ENCODE data around the gene PSEN2. TPM values are rescaled to one million over a fixed set of nuclear protein-coding genes. Genes with fewer than 3 reads are reported as not detected.
A peak's percentile ranks its signal among the peaks of the same experiment; 100 is the strongest.

Gene PSEN2
- total RNA-seq, 1 donor from 2014 or later, result 82.4 TPM

GRCh38 chr1:226865590-226865989 lies 4.8 kb upstream of the PSEN2 start:
- no peak for DNase-seq

DNA sequence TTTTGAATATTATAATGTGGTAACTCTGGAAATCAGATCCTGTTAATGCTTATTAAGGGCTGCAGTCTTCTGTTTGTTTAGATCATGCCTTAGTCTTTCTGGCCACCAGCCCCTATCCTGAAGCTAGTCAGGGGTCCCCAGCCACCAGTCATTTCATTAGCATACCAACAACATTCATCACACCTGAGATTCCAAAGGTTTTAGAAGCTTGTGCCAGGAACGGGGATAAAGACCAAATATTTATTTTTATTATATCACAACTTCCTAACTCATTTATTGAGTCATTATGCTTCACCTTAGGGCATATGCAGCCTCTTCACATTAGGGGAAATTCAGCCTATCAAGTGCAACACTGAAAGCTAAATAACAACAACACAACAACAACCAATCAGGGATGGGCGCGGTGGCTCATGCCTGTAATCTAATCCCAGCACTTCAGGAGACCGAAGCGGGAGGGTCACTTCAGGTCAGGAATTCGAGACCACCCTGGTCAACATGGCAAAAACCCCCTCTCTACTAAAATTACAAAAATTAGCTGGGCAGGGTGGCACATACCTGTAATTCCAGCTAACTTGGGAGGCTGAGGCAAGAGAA lies 2.9 kb upstream of the PSEN2 start:
- no peak for DNase-seq

- no peak for DNase-seq
These were observed 1.7 kb upstream of the PSEN2 start for GRCh38 chr1:226868726-226869125.

DNA sequence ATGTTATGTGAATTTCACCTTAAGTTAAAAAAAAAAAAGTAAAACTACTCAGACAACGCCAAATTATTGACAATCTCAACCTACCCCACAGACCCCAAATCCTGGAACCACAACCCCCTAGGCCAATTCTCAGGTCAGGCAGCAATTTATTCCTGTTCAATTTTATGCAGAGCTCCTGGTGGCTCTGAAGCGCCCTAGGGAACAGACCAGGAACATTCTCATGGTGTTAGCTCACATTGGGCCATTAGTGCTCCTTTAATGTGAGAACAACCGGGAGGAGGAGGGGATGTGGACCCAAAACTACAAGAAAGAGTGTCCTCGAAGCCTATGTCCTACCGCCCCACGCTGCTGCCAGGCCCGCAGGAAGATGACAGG lies 403 bp upstream of the PSEN2 start:
- no peak for DNase-seq

DNA sequence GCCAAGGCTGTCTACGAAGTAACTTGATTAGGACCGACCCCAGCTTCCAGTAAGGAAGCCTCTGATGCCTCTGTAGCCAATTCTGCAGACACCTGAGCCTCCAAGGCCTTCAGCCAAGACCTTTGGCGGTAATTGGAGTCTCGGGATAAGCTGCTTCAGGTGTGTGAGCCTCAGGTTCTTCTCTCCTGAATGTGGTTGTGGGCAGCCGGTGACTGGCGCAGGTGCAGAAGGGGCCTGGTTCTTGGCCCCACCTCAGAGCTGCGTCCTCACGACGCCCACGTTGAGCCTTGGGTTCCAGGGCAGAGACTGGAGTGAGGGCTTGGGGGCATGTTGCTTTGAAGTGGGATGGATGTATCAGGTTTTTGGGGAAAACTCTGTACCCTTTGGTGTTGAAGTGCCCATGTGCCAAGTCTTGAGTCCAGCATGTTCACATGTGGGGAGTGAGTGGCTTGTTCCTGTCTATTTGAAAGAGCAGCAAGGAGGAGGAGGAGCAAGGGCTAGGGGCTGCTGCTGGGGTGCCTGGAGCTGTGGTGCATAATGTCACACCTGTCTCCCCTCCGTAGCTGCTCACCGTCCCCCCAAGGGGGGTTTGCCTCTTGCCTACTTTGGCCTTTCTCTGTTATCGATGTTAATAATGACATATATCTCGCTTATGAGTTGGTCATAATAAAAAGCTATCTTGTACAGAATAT lies 1.4 kb downstream of the PSEN2 start:
- peak; percentile 20 for DNase-seq

DNA sequence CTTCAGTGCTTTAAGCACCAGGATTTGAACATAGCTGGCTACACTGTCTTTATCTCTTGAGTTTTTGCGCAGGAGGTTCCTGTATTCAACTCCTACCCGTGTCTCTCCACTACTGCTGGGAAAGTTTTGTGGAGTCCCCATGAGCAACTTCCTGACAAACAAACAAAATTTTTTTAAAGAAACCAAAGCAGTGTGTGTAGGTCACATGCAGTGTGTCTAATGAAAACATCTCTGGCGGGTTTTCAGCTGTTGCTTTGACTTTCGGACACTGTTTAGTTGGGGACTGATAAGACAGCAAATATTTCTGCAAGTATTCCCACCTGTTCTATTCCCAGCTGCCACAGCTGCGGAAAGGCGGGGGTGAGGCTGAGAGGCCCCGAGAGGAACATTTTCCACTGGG lies 2.0 kb downstream of the PSEN2 start:
- peak; percentile 90 for DNase-seq

- peak; percentile 30 for DNase-seq
These were observed 3.6 kb downstream of the PSEN2 start for GRCh38 chr1:226873771-226874578.

GRCh38 chr1:226874579-226875425 lies 4.4 kb downstream of the PSEN2 start:
- no peak for DNase-seq

GRCh38 chr1:226875641-226876295 lies 5.4 kb downstream of the PSEN2 start:
- DNase-seq, result no peak

DNA sequence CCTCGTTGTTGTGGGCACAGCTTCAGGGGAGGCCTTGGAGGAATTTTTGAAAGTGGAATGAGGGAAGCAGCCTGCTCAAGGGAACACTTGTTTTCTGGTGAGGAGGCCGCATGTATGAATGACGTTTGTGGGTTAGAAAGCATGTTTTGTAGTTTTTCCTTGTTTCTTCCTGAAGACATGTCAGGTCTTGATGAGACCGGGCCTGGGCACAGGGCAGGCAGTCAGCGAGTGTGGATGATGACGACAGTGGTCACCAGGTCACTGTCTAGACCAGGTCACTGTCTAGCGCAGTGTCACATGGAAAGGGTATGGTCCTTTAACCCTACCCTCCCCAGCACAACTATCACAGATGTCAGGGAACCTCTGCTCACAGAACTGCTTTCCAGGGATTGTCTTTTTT lies 7.3 kb downstream of the PSEN2 start:
- no peak for DNase-seq

DNA sequence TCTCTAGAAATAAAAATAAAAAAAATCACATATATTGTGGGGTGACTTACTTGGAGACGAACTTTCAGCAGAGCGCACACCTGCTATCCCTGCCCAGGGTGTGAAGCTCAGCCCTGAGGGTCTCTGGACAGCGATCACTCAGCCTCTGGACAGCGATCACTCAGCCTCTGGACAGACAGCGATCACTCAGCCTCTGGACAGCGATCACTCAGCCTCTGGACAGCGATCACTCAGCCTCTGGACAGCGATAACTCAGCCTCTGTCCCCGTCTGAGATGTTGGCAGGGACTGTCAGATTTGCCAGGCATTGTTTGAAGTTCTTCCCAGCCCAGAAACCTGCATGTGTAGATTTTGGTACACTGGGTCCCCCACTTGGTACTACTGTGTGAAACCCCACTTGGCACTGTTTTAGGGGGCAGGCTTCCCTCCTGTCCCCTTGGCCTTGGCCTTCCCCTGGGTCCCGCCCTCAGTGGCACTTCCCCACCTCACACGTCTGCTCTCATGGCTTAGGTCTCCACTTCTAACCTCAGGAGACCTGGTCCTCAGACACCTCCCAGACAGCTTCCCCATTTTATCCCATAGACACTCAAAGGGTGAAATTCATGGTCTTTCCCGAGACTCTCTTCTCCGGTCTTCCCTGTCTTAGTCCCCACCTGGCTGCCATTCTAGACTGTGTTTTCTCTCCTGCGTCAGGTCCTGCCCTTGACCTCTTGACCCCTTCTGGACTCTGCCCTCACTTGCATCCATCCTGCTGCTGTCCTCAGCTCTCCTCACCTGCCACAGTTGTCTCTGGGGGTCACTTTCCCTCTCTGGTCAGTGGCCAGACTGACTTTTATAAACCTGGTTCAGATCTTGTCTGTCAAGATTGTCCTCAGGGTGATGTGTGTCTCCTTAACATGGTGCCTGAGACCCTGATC lies 10.2 kb downstream of the PSEN2 start:
- DNase-seq, result no peak

DNA sequence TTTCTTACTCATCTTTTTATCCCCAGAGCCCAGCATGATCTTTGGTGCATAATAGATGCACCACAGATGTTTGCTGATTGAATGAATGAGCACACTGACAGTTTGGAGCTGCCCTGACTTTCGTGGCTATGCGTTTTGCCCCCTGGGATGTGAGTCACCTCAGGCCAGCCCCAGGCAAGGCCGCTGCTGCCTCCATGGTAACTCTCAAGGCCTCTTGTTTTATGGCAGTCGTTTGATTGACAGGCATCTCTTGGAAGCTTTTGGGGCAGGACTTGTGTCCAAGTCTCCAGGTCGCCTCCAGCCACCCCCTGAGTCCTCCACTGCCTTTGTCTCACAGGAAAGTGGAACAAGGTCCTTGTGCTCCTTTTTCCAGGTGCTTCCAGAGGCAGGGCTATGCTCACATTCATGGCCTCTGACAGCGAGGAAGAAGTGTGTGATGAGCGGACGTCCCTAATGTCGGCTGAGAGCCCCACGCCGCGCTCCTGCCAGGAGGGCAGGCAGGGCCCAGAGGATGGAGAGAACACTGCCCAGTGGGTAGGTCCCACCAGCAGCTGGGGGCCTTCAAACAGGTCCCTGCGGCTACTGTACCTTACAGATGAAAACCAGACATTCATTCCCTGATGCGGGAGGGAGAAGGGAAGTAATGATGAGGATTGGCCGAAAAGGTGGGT lies 11.2 kb downstream of the PSEN2 start:
- no peak for DNase-seq

DNA sequence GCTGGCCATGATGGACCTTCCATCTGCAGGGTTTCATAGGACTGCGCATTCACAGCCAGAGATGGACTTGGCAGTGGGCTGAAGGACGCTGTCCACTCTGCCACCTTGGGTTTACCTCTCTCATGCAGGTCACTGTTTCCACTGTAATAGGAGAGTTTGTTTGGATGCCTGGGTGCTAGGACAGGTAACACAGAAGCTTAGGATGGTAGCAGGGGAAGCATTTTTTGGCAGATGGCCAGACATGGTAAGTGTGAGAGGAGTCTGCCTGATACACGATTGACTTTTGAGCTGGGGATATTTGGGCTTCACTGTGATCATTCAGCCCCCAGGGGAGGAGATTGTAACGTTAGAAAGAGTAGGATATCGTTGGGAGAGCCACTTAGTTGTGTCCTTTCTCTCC lies 11.8 kb downstream of the PSEN2 start:
- peak; percentile 16 for DNase-seq

DNA sequence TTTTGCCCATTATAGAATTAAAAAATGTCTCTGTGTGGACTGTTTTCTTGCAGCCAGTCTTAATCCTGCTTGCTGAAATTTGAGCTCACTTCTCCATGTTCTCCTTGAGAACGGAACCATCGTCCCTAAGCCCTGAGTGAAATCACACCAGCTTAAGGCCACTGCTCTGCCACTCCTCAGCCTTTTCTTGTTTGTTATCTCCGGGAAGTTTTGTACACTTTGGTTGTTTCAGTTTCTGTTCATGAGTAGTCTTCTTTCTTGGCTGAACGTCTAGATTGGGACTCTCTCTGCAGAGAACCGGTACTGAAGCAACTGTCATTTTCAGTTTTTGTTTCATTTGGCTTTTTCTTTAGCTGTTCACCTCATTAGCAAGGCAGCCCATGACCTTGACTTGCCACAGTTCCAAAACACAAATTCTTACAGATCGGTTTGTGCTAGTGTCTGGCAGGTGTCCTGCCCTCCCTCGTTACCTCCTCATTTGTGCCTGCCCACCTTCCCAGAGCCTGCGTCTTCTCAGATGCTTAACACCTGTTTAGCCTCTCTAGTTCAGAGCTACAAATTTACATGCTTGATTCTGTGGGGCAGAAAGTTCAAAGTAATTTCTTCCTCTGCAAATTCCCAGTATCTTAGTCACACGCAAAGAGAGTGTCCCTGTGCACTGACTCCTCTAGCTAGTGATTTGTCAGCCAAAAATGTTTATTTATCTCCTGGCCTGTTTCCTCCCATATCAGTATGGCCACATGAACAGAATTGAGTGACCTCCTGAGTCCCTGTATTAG lies 12.4 kb downstream of the PSEN2 start:
- DNase-seq, result peak; percentile 45

DNA sequence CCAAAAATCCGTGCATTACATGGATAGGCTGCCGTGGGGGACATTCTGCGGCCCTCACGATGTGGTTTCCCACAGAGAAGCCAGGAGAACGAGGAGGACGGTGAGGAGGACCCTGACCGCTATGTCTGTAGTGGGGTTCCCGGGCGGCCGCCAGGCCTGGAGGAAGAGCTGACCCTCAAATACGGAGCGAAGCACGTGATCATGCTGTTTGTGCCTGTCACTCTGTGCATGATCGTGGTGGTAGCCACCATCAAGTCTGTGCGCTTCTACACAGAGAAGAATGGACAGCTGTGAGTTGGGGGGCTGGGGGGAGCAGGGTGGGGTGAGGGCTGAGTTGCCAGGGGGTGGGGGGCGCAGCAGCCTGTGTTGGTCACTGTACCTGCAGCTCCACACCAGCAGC lies 13.2 kb downstream of the PSEN2 start:
- DNase-seq, result no peak

DNA sequence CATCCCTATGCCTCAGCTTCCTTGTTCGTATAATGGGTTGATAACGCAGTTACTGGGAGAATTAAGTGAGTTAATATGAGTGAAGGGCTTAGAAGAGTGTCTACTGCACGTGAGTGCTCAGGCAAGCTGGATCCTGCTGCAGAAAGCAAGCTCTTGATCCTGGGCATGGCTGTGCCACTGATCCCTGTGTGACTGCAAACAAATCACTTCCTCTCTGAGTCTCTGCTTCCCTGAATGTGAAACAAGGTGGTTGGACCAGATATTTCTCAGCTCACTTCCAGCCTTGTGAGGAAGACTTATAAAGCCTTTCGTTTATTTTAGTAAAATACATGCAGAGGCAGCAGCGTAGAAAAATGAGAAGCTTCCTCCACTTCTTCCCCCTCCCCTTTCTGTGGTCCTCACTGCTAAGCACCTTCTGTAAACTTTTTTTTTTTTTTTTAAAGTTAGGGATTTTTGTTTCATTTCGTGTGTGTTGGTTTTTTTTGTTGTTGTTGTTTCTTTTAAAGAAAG lies 13.8 kb downstream of the PSEN2 start:
- peak; percentile 57 for DNase-seq

DNA sequence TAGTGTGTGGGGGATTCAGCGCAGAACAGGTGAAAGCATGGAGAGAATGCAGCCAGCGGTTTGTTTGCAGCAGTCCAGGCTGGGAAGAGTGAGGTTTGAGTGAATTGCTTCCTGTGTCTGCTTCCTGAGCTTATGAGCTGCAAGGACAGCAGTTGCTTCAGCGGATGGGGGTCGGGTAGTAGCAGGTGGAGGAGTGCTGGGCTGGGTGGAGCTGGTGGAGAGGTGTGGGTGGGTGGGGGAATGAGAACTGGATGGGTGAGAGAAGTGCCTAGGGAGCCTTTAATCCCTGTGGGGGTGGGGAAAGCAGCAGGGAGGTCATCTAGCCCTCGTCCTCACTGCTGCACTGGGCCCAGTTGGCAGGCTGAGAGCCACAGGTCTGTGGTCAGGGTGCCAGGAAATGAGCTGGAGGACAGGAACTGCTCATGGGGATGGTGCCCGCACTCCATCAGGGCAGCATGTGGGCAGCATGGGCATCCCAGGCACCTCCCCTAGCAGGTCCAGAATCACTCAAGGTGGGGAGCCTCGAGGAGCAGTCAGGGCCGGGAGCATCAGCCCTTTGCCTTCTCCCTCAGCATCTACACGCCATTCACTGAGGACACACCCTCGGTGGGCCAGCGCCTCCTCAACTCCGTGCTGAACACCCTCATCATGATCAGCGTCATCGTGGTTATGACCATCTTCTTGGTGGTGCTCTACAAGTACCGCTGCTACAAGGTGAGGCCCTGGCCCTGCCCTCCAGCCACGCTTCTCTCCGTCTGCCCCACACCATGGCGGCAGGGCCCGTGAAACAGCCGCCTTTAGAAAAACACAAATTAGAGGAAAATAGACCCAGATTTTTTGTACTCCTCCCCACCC lies 14.8 kb downstream of the PSEN2 start:
- DNase-seq, result no peak

Measured in tongue (tissue), 2 donors.